AG10803 (cell line): ENCODE measurements around the gene TBCD.

Experiments used
- DNase-seq: peaks from one replicate; pipeline ENCODE4 v3.0.0; 2010; ENCODE audit warnings: low read depth
- H3K4me3 ChIP-seq: 2 replicates; pipeline ENCODE4 v1.5.1; 2011; ENCODE audit warnings: mild to moderate bottlenecking, low read length, control low read depth
- TF ChIP-seq, protein P1 (sequence below): conservative IDR thresholded peaks from 2 replicates; pipeline ENCODE4 v1.5.1; 2011; ENCODE audit warnings: mild to moderate bottlenecking, low read length, control low read depth, inconsistent platforms

The TBCD gene

GRCh38 chr17:82823004-82823403 is 71.1 kb downstream of the TBCD start:
- no peak for DNase-seq
- H3K4me3 ChIP-seq, result no peak overlapping the region
- TF ChIP-seq, protein P1, sequence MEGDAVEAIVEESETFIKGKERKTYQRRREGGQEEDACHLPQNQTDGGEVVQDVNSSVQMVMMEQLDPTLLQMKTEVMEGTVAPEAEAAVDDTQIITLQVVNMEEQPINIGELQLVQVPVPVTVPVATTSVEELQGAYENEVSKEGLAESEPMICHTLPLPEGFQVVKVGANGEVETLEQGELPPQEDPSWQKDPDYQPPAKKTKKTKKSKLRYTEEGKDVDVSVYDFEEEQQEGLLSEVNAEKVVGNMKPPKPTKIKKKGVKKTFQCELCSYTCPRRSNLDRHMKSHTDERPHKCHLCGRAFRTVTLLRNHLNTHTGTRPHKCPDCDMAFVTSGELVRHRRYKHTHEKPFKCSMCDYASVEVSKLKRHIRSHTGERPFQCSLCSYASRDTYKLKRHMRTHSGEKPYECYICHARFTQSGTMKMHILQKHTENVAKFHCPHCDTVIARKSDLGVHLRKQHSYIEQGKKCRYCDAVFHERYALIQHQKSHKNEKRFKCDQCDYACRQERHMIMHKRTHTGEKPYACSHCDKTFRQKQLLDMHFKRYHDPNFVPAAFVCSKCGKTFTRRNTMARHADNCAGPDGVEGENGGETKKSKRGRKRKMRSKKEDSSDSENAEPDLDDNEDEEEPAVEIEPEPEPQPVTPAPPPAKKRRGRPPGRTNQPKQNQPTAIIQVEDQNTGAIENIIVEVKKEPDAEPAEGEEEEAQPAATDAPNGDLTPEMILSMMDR, result no peak

DNA sequence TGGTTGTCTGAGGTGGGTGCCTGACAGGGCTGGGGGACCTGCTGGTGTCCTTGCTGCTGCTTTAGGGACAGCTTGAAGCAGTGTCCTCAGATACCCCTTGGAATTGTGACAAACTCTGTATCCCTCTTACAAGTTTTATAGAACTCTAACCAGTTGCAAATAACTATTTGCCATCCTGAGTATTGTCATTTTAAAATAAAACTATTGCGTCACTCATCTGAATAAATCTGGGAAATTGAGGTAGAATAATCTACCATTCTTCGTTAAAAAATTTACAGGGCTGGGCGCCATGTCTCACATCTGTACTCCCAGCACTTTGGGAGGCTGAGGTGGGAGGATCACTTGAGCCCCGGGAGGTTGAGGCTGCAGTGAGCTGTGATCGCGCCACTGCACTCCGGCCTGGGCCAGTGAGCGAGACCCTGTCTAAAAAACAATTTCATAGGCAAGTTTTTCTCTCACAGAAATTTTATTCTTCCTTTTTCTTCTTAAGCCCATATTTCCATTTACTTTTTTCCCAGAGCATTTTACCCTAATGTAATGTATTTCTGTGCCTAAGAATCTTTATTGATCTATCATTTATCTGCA is 73.8 kb downstream of the TBCD start:
- no peak for DNase-seq
- no peak overlapping the region for H3K4me3 ChIP-seq
- TF ChIP-seq, protein P1, result no peak

DNA sequence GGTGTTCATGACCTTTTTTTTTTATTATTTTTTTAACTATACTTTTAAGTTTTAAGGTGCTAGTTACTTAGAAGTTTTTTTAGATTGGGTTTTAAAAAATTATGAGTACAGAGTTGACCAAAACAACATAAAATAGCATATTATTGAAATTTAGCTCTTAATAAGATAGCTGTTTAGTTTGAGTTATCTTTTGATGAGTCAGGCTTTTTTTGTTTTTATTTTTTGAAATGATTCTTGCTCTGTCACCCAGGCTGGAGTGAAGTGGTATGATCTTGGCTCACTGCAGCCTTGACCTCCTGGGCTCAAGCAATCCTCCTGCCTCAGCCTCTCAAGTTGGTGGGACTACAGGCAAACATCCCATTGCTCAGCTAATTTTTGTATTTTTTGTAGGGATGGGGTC is 74.3 kb downstream of the TBCD start:
- no peak overlapping the region for H3K4me3 ChIP-seq
- DNase-seq, result no peak
- TF ChIP-seq, protein P1, result no peak

- TF ChIP-seq, protein P1, result no peak
- no peak for DNase-seq
- H3K4me3 ChIP-seq, result no peak overlapping the region
Observed at GRCh38 chr17:82826956-82827355, 75.1 kb downstream of the TBCD start.

DNA sequence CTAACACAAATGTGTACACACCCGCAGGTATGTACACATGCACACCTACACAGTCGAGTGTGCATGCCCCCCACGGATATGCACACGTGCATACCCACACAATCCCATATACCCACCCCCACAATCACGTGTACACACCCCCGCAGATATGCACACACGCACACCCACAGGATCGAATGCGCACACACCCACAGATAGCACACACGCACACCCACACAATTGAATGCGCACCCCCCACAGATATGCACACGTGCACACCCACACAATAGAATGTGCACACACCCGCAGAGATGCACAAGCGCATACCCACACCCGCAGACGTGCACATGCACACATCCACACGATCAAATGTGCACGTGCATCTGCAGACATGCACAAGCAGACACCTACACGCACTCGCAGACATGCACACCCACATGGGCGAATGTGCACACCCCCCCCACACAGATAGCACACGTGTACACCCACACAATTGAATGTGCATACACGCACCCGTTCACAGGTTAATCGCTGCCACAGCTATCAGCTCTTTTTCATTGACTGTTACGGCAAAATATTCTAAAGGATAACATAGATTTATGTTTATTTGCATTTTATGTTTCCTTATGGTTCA is 77.1 kb downstream of the TBCD start:
- no peak for DNase-seq
- TF ChIP-seq, protein P1, result no peak
- H3K4me3 ChIP-seq, result no peak overlapping the region

- no peak for DNase-seq
- no peak overlapping the region for H3K4me3 ChIP-seq
- TF ChIP-seq, protein P1, result no peak
Observed at GRCh38 chr17:82830249-82830661, 78.4 kb downstream of the TBCD start.

- DNase-seq, result no peak
Observed at GRCh38 chr17:82831041-82831817, 79.4 kb downstream of the TBCD start.

More at GRCh38 chr17:82831041-82831817, 79.4 kb downstream of the TBCD start:
- H3K4me3 ChIP-seq, result no peak overlapping the region
- TF ChIP-seq, protein P1, result no peak
